Measurements from ENCODE around the gene RAB3B. TPM values are rescaled to one million over a fixed set of nuclear protein-coding genes. Genes with fewer than 3 reads are reported as not detected.

RAB3B gene
- total and polyA plus RNA-seq, 2 of the 4 experiments (the other 2 are of a cell fraction), result 33.6 to 78.5 TPM

- H3K23ac ChIP-seq (ENCODE audit: low read depth, low read length), result no peak overlapping the region
- H4K20me1 ChIP-seq (ENCODE audit: insufficient read depth, low read length), result no peaks in the 10 kb centered on the region
- H3K27me3 ChIP-seq (ENCODE audit: control insufficient read depth, insufficient read depth, low read length), result no peaks in the 10 kb centered on the region
- no peak overlapping the region for H4K8ac ChIP-seq (ENCODE audit: low read depth in 2 of 2, low read length in 2 of 2)
- POLR2A ChIA-PET (ENCODE audit: unreplicated experiment), result no interaction called here
- H3K4me1 ChIP-seq (ENCODE audit: control insufficient read depth, insufficient read depth, low read length), result no peaks in the 10 kb centered on the region
- H3K9me3 ChIP-seq (ENCODE audit: control insufficient read depth, insufficient read depth, low read length), result no peaks in the 10 kb centered on the region
- H4K91ac ChIP-seq (ENCODE audit: insufficient read depth, low read depth, low read length), result no peak overlapping the region
- no peak overlapping the region for H4K5ac ChIP-seq (ENCODE audit: low read depth, low read length)
- peak overlapping the region; percentile 19 for H2AK9ac ChIP-seq (replicated peaks; ENCODE audit: low read depth, low read length, poor library complexity)
- H3K9me1 ChIP-seq (ENCODE audit: insufficient read depth, low read length), result peaks cover 5% of the 10 kb centered on the region; the same call in 1 of the 2 replicates
- no peak overlapping the region for H2BK20ac ChIP-seq (ENCODE audit: low read depth, low read length)
- H3K56ac ChIP-seq (ENCODE audit: extremely low read depth, insufficient read depth, low read length), result no peak overlapping the region
- intact Hi-C loops (cut with micrococcal nuclease), result no loop called here
- no peak overlapping the region for H3K4ac ChIP-seq (ENCODE audit: low read depth, low read length)
- no peak overlapping the region for H3K18ac ChIP-seq (ENCODE audit: low read depth, low read length)
- no peak overlapping the region for H2BK15ac ChIP-seq (ENCODE audit: low read depth, low read length)
- CTCF ChIA-PET, result interaction anchor here (0.7 kb wide), 1 partner anchor 174 kb away, joined by 3 read pairs; no protein-coding TSS in a partner anchor
- H2BK5ac ChIP-seq (ENCODE audit: low read depth, low read length, poor library complexity, severe bottlenecking), result no peak overlapping the region
- no TSS peak for BruUV-seq (replicated peaks)
- H3K27ac ChIP-seq (ENCODE audit: insufficient read depth, low read length), result no peak overlapping the region
- H3K4me2 ChIP-seq (ENCODE audit: low read depth, low read length), result no peak overlapping the region
- no peak overlapping the region for H3K4me3 ChIP-seq (ENCODE audit: insufficient read depth, low read depth, low read length)
- no peak for DNase-seq
- H3K9ac ChIP-seq (ENCODE audit: low read depth, low read length), result no peak overlapping the region
- ATAC-seq (ENCODE audit: low read depth), result no peak
- H3K79me1 ChIP-seq (ENCODE audit: low read depth in 1 of 2, low read length in 2 of 2), result peaks cover 0 to 4% of the 10 kb centered on the region in 2 experiments; a peak in 1 of 4 replicates
- no peak overlapping the region for H2BK120ac ChIP-seq (ENCODE audit: low read depth, low read length)
- H2AFZ ChIP-seq (replicated peaks; ENCODE audit: low read length, poor library complexity), result no peak overlapping the region
- H3K36me3 ChIP-seq (ENCODE audit: control insufficient read depth, insufficient read depth, low read length), result peaks cover 32% of the 10 kb centered on the region
- in situ Hi-C loops (cut with MboI; ENCODE audit: low sequenced_read_pairs), result no loop called here
- TF ChIP-seq USF2 (IDR thresholded peaks at IDR 0.05; ENCODE audit: low read depth, low read length) (no peak), MXI1 (IDR thresholded peaks at IDR 0.05; ENCODE audit: borderline replicate concordance, low read depth, low read length) (no peak), MAZ (IDR thresholded peaks at IDR 0.05; ENCODE audit: borderline replicate concordance, low read depth, low read length) (no peak), BHLHE40 (IDR thresholded peaks at IDR 0.05; ENCODE audit: low read depth, low read length) (no peak), CTCF (conservative IDR thresholded peaks at IDR 0.05; ENCODE audit: low read depth, low read length) (no peak)
- dilution Hi-C loops (cut with HindIII; ENCODE audit: low sequenced_read_pairs, unreplicated experiment), result no loop called here
- H3K14ac ChIP-seq (replicated peaks; ENCODE audit: low read depth, low read length), result no peak overlapping the region
- H2AK5ac ChIP-seq (ENCODE audit: low read depth, low read length), result no peak overlapping the region
- no CpG with 5 or more reads among the region's 2 CpGs for WGBS, 2 experiments (ENCODE audit: extremely low coverage in 2 of 2, insufficient read length in 1 of 2)
Measured at GRCh38 chr1:52022133-52022532, 31.6 kb upstream of the RAB3B start.

All from IMR-90 (cell line).